A549 (cell line): ENCODE data around the gene PPP2R2C. TPM values are rescaled to one million over a fixed set of nuclear protein-coding genes. Genes with fewer than 3 reads are reported as not detected.

ENCODE experiments used
- ATAC-seq, 2 experiments: fragments of 200-7000 bp in 1 of 2; fragments of >200 bp in 1 of 2; cut with Nextera tagmentation in 1 of 2; cut with Tn5 transposase in 1 of 2; 3 replicates each; pipeline versions ENCODE4 v1.8.0 to v1.9.1; 2018 to 2020; ENCODE audit warnings: mild to moderate bottlenecking in 1 of 2, moderate library complexity in 1 of 2
- CTCF ChIA-PET: fragments of 300-600 bp; sonication (Branson Sonifier 250); formaldehyde crosslinking; extraction: SDS; loops from one replicate; lab custom pipeline; 2021; ENCODE audit warnings: antibody characterized with exemption, inconsistent platforms; lab: Yijun Ruan, JAX
- POLR2A ChIA-PET: fragments of 350-600 bp; formaldehyde crosslinking; extraction: SDS; loops from one replicate; lab custom pipeline; 2021; ENCODE audit warnings: antibody characterized with exemption, inconsistent platforms; lab: Yijun Ruan, JAX
- DNase-seq, 2 experiments: peaks; one replicate each; pipeline versions ENCODE4 v3.0.0 to v3.0.0-alpha.2; 2011 to 2016; ENCODE audit warnings: low read depth in 1 of 2, low spot score in 1 of 2
- FAIRE-seq: peaks from 2 replicates; lab custom pipeline; 2011; peaks lifted over from hg19 to GRCh38; lab: Jason Lieb, UNC
- H3K27ac ChIP-seq, 2 experiments: fragments of >200 bp; sonication (Bioruptor Twin); formaldehyde crosslinking; 3 replicates each; pipeline ENCODE4 v1.5.1; 2016 to 2017
- H3K4me1 ChIP-seq: fragments of >200 bp; sonication (Bioruptor Twin); formaldehyde crosslinking; 3 replicates; pipeline ENCODE4 v1.6.1; 2016
- H3K4me2 ChIP-seq: fragments of >200 bp; sonication (Bioruptor Twin); formaldehyde crosslinking; 3 replicates; pipeline ENCODE4 v1.6.1; 2016
- H3K4me3 ChIP-seq: fragments of >200 bp; sonication (Bioruptor Twin); formaldehyde crosslinking; 3 replicates; pipeline ENCODE4 v1.5.1; 2016
- H3K9me3 ChIP-seq: fragments of >200 bp; sonication (Bioruptor Twin); formaldehyde crosslinking; 3 replicates; pipeline ENCODE4 v1.6.1; 2016
- GATA3 ChIP-seq: IDR thresholded peaks from 2 replicates; pipeline ENCODE4 v1.6.1; 2012; ENCODE audit warnings: borderline replicate concordance
- HDAC2 ChIP-seq: fragments of 200-600 bp; sonication (generic); IDR thresholded peaks from 2 replicates; pipeline ENCODE4 v1.6.1; 2016
- HEYL ChIP-seq: fragments of 250-450 bp; sonication (Bioruptor Pico); IDR thresholded peaks from 2 replicates; pipeline ENCODE4 v1.8.0; 2021; ENCODE audit warnings: mild to moderate bottlenecking, moderate library complexity
- KDM5A ChIP-seq: fragments of 200-600 bp; sonication (generic); IDR thresholded peaks from 2 replicates; pipeline ENCODE4 v1.6.1; 2016; ENCODE audit warnings: antibody characterized with exemption, mild to moderate bottlenecking
- NFE2L2 ChIP-seq: fragments of 150-350 bp; conservative IDR thresholded peaks from 2 replicates; pipeline ENCODE4 v1.6.1; 2014; ENCODE audit warnings: low read length
- NPAS2 ChIP-seq: fragments of 250-450 bp; sonication (Bioruptor Pico); IDR thresholded peaks from 2 replicates; pipeline ENCODE4 v1.8.0; 2022; ENCODE audit warnings: mild to moderate bottlenecking, moderate library complexity, borderline replicate concordance
- PBX3 ChIP-seq: IDR thresholded peaks from 2 replicates; pipeline ENCODE4 v1.6.1; 2012
- POLR2AphosphoS2 ChIP-seq: conservative IDR thresholded peaks from 2 replicates; pipeline ENCODE4 v1.6.1; 2012; ENCODE audit warnings: low read length, improper control_type of control experiment, inconsistent platforms
- RNF2 ChIP-seq: fragments of 200-600 bp; sonication (generic); IDR thresholded peaks from 2 replicates; pipeline ENCODE4 v1.6.1; 2016; ENCODE audit warnings: low read depth, mild to moderate bottlenecking, antibody characterized with exemption, moderate library complexity, borderline replicate concordance
- SREBF2 ChIP-seq: fragments of 450-650 bp; IDR thresholded peaks from 2 replicates; pipeline ENCODE4 v1.6.1; 2014; ENCODE audit warnings: mild to moderate bottlenecking, moderate library complexity
- ZC3H11A ChIP-seq: fragments of 450-650 bp; IDR thresholded peaks from 2 replicates; pipeline ENCODE4 v1.6.1; 2014; ENCODE audit warnings: antibody characterized with exemption, mild to moderate bottlenecking
- WGBS: methylation state at CpG from one replicate; pipeline ENCODE4 v1.1.6; 2017; ENCODE audit errors: missing lambda C conversion rate; 5-methylcytosine and 5-hydroxymethylcytosine counted together
- polyA plus RNA-seq, 4 experiments: library from polyadenylated mRNA; depleted of rRNA in 3 of 4; stranded (reverse); fragments of >200 nt; fragmentation: RNase III in 1 of 4; extraction: RNeasy Plus Mini Kit Qiagen cat#74134 plus additional on column Dnase treatment in 1 of 4; gene quantifications; 2 replicates in 3 of 4; 3 replicates in 1 of 4; pipeline ENCODE4 v1.2.3, GENCODE V29; 2011 to 2017
- TF ChIP-seq, protein P1 (sequence below): fragments of >200 bp; sonication (Bioruptor Twin); formaldehyde crosslinking; IDR thresholded peaks from 3 replicates; pipeline ENCODE4 v1.6.1; 2016
- TF ChIP-seq, protein P2 (sequence below): IDR thresholded peaks from 2 replicates; pipeline ENCODE4 v1.6.1; 2012
- TF ChIP-seq, protein P3 (sequence below): fragments of 250-450 bp; sonication (Bioruptor Pico); IDR thresholded peaks from 2 replicates; pipeline ENCODE4 v1.5.0; 2021; ENCODE audit warnings: mild to moderate bottlenecking, moderate library complexity, borderline replicate concordance

The PPP2R2C gene
- polyA plus RNA-seq, 2 of the 4 experiments (the other 2 are of a cell fraction), result 23.9 to 29.4 TPM

DNA sequence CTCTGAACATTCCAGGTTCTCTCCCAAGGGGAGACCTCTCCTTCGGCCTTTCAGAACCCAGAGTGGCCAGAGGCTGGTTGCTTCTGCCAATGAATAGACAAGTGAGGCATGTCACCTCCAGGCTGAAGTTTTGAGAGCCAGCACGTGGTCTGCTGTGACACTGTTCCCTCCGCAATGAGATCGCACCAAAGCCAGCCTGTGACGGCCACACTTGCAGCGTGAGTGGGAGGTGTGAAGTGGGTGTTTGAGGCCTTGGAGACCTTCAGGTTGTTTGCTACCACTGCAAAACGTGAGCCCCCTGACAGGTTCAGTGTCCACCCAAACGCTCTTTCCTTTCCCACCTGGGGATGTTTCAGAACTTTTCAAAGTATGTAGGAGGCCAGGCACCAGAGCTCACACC lies 121.8 kb downstream of the PPP2R2C start:
- TF ChIP-seq NFE2L2 (no peak), PBX3 (no peak), POLR2AphosphoS2 (no peak), SREBF2 (no peak), GATA3 (no peak), ZC3H11A (no peak), KDM5A (no peak)
- TF ChIP-seq, protein P1, sequence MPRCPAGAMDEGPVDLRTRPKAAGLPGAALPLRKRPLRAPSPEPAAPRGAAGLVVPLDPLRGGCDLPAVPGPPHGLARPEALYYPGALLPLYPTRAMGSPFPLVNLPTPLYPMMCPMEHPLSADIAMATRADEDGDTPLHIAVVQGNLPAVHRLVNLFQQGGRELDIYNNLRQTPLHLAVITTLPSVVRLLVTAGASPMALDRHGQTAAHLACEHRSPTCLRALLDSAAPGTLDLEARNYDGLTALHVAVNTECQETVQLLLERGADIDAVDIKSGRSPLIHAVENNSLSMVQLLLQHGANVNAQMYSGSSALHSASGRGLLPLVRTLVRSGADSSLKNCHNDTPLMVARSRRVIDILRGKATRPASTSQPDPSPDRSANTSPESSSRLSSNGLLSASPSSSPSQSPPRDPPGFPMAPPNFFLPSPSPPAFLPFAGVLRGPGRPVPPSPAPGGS, result no peak
- TF ChIP-seq, protein P2, sequence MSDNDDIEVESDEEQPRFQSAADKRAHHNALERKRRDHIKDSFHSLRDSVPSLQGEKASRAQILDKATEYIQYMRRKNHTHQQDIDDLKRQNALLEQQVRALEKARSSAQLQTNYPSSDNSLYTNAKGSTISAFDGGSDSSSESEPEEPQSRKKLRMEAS, result no peak
- TF ChIP-seq, protein P3, sequence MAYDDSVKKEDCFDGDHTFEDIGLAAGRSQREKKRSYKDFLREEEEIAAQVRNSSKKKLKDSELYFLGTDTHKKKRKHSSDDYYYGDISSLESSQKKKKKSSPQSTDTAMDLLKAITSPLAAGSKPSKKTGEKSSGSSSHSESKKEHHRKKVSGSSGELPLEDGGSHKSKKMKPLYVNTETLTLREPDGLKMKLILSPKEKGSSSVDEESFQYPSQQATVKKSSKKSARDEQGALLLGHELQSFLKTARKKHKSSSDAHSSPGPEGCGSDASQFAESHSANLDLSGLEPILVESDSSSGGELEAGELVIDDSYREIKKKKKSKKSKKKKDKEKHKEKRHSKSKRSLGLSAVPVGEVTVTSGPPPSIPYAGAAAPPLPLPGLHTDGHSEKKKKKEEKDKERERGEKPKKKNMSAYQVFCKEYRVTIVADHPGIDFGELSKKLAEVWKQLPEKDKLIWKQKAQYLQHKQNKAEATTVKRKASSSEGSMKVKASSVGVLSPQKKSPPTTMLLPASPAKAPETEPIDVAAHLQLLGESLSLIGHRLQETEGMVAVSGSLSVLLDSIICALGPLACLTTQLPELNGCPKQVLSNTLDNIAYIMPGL (CRISPR knock-in tag), result no peak
- TF ChIP-seq, all 56 proteins: peak for 0
- DNase-seq (no peak), ATAC-seq (no peak), FAIRE-seq (no peak)
- CTCF ChIA-PET, result no interaction called here
- Histone ChIP-seq H3K9me3 (no peaks in the 10 kb centered on the region), H3K27ac (no peak overlapping the region), H3K4me2 (no peak overlapping the region), H3K4me1 (no peaks in the 10 kb centered on the region), H3K4me3 (no peak overlapping the region)
- POLR2A ChIA-PET, result no interaction called here
- 91% methylated on average over 8 of the region's 8 CpGs for WGBS

- CTCF ChIA-PET, result interaction anchor here (1.6 kb wide), 1 partner anchor 11 kb away, joined by 5 read pairs; no protein-coding TSS in a partner anchor
- Histone ChIP-seq H3K4me3 (no peak overlapping the region), H3K4me1 (0 out of 3 replicates have a peak, but pooled peaks cover under 1% of the 10 kb centered on the region), H3K27ac (no peak overlapping the region), H3K9me3 (no peaks in the 10 kb centered on the region), H3K4me2 (no peak overlapping the region)
- TF ChIP-seq GATA3 (no peak), HDAC2 (no peak), HEYL (CRISPR knock-in tag) (no peak), RNF2 (no peak), ZC3H11A (no peak)
- POLR2A ChIA-PET, result no interaction called here
- DNase-seq (no peak), ATAC-seq (no peak), FAIRE-seq (no peak)
- 90% methylated on average over 19 of the region's 19 CpGs for WGBS
Observed at GRCh38 chr4:6349896-6350603, 122.4 kb downstream of the PPP2R2C start.

- TF ChIP-seq HEYL (CRISPR knock-in tag) (no peak), NPAS2 (no peak)
- no peak for FAIRE-seq
- Histone ChIP-seq H3K27ac (no peak overlapping the region), H3K4me2 (no peak overlapping the region), H3K4me3 (no peak overlapping the region), H3K4me1 (peaks cover 16% of the 10 kb centered on the region), H3K9me3 (no peaks in the 10 kb centered on the region)
- ChIA-PET POLR2A (no interaction called here), CTCF (interaction anchor here (1.3 to 2.2 kb wide), 4 partner anchors 13 to 98 kb away, joined by 3 to 8 read pairs (median 6); no protein-coding TSS in a partner anchor)
- 78% methylated on average over 4 of the region's 4 CpGs for WGBS
- no peak for DNase-seq
- no peak for ATAC-seq
Observed at GRCh38 chr4:6348408-6348807, 124.0 kb downstream of the PPP2R2C start.
